GM19240 (cell line): ENCODE measurements around the gene FGD4.

ENCODE experiments used
- DNase-seq: peaks from one replicate; pipeline ENCODE4 v3.0.0; 2011; ENCODE audit warnings: low spot score; ENCODE audit not compliant: insufficient read length

Gene FGD4

DNA sequence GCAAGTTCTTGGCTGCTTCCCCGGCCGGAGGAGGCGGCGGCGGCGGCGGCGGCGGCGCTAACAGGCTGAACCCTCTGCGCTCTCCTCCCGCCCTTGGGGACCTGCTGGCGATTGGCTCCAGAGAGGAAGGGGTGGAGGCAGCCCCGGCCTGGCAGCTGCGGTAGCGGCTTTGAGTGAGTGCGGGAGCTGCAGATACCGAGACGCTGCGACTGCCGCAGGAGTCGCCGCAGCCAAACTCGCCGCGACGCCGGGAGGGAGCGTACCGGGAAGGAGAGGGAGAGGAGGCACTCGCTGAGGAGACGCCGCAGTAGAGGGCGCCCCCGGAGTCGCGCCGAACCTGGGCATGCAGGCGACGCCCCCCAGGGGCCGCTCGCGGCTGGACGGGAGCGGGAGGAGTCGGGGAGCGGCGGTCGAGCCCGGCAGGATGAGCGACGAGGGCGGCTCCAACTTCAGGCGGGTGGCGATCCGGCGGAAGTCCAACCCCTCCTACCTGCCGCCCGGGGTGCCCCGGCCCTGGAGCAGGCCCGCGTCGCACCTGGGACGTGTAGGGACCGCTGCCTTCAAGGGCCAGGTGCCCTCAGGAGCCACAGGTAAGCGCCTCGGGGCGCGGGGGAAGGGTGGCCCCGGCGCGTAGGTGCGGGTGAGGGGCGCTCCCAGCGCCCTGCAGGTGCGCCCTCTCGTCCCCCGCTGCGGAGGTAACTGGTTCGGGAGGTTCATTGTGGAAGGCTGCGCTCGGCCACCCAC, at the start of gene FGD4:
Gene FGD4 (plus strand): TSS at position 189 of the 744 bp plus-strand sequence.
- DNase-seq: peak; percentile 53

DNA sequence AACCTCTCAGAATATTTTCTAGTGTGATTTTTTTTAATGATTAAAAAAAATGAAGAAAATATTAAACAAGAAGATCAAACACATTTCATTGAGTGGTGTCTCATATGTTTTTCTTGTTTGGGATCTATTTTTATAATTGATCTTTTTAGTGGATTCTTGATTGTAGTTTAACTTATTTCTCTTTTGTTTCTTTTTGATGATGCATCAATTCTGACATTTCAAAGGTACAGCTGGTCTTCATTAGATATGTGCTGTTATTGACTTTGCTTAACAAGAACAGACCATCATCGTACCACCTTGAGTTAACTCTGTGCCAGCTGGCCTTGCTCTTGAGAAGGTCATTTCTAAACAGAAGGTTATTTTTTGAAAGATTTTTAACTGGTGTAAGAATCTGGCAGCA, 45.8 kb upstream of the FGD4 start:
- no peak for DNase-seq

DNA sequence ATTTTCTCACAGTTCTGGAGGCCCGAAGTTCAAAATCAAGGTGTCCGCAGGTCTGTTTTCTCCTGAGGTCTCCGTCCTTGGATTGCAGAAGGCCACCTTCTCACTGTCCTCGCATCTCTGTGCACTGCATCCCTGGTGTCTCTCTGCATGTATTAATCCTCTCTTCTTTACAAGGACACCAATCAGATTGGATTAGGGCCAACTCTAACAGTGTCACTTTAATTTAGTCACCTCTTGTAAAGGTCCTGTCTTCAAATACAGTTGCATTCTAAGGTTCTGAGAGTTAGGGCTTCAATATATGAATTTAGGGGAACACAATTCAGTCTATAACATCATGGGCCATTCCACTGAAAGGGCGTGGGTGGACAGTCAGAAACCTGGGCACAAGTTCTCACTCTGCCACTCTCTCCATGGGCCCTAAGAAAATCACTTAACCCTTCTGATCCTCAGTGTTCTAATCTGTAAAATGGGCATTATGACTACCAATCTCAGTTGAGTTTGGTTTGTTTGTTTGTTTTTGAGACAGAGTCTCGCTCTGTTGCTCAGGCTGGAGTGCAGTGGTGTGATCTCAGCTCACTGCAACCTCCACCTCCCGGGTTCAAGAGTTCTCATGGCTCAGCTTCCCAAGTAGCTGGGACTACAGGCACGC, 41.6 kb upstream of the FGD4 start:
- no peak for DNase-seq

GRCh38 chr12:32360956-32361355, 38.4 kb upstream of the FGD4 start:
- no peak for DNase-seq

DNA sequence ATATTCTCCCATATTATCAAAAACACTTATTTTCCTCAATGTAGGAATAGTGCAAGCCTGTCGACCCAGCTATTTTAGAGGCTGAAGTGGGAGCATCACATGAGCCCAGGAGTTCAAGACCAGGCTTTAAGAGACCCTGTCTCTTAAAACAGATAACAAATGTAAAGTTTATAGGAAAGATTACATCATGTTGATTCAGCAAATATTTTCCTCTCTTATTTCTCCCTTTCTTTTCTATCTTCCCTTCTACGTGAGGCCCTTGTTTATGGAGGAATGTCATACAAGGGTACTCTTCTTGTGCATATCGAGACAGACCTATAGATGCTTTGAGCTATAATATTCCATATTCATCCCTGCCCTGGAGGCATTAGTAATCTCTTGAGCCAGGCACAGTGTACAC, 36.5 kb upstream of the FGD4 start:
- no peak for DNase-seq

DNA sequence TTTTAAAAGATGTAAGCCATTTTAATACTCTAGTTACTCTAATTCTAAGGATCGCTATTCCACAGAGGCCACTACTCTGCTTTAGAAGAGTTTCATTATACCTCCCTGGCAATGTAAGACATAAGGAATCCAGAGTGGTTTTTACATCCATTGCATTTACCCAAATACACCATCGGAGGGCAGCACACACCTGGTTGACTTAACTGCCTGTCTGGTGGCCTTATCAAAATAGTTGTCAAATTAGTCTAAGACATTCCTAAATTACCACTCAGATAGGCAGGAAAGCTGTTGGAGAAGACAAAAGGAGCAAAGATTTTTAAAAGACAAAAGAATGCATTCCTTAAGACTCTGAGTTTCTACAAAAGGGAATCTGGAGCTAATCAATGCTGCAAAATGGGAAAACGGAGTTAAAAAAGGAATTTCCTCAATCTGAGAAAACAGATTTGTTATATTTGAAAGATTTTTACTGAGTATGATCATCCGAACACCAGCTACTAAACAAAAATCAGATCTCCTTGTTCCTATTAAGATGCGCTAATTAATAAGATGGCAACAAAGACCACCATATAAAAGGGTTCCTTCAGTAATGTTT, 33.8 kb upstream of the FGD4 start:
- peak; percentile 15 for DNase-seq

GRCh38 chr12:32366714-32367113, 32.6 kb upstream of the FGD4 start:
- DNase-seq: no peak

- no peak for DNase-seq
Observed at GRCh38 chr12:32367381-32367780, 32.0 kb upstream of the FGD4 start.

DNA sequence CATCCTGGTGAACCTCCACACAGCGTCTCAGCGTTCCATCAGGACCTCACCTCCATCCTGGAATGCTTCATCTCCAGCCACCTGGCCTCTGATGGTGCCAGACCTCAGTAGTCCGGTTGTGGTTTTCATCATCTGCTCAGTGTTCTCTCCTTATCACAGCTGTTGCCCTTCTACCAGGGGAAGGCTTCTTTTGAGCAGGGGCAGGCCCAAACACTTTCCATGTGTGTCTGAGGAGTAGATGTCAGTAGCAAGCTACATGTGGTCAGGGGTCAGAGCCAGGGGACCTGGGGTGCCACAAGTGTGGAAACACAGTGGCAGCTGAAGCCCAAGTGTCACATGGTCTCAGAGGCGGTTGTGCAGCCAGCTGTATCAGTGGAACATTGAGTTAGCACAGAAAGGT, 30.2 kb upstream of the FGD4 start:
- DNase-seq: no peak

DNA sequence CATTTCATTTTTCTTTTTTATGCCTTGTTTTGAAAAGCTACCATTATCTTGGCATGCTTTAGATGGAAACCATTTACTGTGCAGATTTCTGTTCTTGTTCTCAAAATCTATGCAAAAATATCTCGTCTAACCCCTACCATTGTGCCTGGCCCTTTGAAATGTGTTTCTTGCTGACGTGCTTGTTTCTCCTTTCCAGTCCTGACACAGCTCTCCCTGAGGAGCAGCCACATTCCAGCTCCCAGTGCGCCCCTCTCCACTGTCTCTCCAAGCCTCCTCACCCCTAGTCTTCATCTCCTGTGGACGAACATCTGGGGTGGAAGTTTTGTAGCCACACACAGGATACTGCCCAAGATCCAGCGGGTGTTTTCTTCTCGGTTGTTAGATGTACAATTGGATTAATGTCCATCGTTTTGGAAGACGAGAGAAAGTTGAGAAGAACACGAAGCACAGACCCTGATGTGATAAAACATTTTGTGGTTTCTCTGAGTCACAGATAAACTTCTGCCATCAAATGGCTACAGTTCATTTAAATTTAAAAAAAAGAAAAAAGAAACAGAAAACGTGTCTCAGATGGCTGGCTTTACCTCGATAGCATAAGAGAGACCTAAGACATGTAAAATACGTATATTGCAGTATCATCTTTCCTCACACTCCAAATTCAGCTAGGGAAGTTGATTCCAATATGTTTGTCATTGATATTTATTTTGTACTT, 21.9 kb upstream of the FGD4 start:
- DNase-seq: no peak

GRCh38 chr12:32379213-32379612, 20.1 kb upstream of the FGD4 start:
- no peak for DNase-seq

GRCh38 chr12:32379667-32380066, 19.7 kb upstream of the FGD4 start:
- DNase-seq: no peak

DNA sequence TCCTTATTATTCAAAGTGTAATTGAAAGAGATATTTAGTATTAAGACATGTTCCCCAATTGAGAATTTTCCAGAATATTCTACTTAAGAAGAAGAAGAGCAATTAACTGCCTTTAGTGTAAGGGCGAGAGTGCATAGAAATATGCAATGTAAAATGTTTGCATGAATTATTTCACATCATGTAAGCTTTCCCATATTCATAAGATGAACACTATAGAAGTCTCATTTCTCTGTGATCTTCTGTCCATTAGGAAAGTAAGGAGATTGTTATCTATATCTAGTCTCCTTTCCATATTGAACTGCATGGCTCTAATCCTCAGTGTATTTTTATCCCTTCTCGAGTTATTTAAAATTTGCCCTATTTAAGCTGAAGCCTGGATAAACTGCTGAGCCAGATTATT, 17.1 kb upstream of the FGD4 start:
- DNase-seq: no peak

- DNase-seq: no peak
Observed at GRCh38 chr12:32390572-32391219, 8.7 kb upstream of the FGD4 start.

DNA sequence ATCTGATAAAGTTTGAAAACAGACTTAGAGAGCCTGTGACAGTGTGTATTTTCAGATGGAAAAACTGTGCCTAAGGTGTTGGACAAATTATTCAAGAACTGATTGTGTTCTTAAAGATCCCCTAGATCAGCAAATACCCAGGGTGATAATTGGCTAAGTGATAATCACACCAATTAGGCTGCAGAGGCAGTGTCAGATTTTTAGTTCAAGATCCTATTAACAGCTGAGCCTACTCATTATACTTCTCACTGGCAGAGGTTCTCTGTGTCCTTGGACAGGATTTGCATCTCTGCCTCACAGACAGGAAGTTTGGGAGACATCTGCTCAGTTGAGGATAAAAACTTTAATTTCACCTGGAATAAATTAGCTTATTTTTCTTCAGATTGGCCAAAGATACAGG, 4.3 kb upstream of the FGD4 start:
- DNase-seq: no peak

GRCh38 chr12:32397696-32398095, 1.7 kb upstream of the FGD4 start:
- DNase-seq: no peak

GRCh38 chr12:32398181-32398580, 1.2 kb upstream of the FGD4 start:
- DNase-seq: no peak

- no peak for DNase-seq
Observed at GRCh38 chr12:32398816-32399369, 465 bp upstream of the FGD4 start.

GRCh38 chr12:32400114-32400672, 835 bp downstream of the FGD4 start:
- no peak for DNase-seq

DNA sequence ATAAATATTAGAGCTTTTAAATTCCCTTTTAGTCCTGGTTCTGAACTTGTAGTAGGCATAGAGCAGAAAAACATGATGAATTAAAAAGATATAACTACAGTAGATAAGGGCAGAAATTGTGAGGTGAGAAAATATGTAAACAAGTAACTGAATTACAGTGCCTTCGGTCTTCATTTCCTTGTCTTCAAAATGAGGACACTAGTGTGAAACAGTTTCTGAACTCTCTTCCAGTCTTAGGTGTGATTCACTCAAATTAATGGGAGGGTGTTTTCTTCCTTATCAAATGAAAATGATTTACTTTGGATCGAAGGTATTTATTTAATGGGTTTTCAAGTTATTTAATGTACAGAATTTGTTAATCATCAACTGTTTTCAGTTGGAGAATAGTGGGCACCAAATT, 1.5 kb downstream of the FGD4 start:
- no peak for DNase-seq

DNA sequence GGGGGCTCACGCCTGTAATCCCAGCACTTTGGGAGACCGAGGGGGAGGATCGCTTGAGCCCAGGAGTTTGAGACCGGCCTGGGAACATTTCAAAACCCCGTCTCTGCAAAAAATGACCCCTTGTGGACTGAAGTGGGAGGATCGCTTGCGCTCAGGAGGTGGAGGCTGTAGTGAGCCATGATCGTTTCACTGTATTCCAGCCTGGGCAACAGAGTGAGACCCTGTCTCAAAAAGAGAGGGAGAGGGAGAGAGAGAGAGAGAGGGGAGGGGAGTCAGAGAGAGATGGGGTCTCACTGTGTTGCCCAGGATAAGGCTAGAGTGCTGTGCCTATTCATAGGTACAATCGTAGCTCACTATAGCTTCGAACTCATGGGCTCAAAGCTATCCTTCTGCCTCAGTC, 2.8 kb downstream of the FGD4 start:
- DNase-seq: no peak
